Left lung (tissue), 10 donors: ENCODE measurements around the gene KIF6. TPM values are rescaled to one million over a fixed set of nuclear protein-coding genes. Genes with fewer than 3 reads are reported as not detected.
A peak's percentile ranks its signal among the peaks of the same experiment; 100 is the strongest.

Experiments
- ATAC-seq: fragments of 200-7000 bp; cut with Tn5 transposase; one replicate; pipeline ENCODE4 v1.9.1; 2020; ENCODE audit warnings: moderate library complexity
- DNase-seq, 4 donors: peaks; one replicate each; pipeline ENCODE4 v3.0.0-alpha.2; 2013 to 2020
- H3K27ac ChIP-seq, 2 donors: fragments of 200-600 bp; sonication (generic) in 1 of 2; one replicate each; pipeline versions ENCODE4 v1.5.0 to v1.8.0; 2020 to 2021
- H3K27me3 ChIP-seq, 2 donors: fragments of 200-600 bp; sonication (generic) in 1 of 2; one replicate each; pipeline versions ENCODE4 v1.5.0 to v1.8.0; 2020 to 2021
- H3K36me3 ChIP-seq, 2 donors: fragments of 200-600 bp; sonication (generic) in 1 of 2; one replicate each; pipeline versions ENCODE4 v1.5.0 to v1.8.0; 2020 to 2021
- H3K4me1 ChIP-seq, 2 donors: fragments of 200-600 bp; one replicate each; pipeline ENCODE4 v1.8.0; 2021
- H3K4me3 ChIP-seq, 2 donors: fragments of 200-600 bp; sonication (generic) in 1 of 2; one replicate each; pipeline versions ENCODE4 v1.5.0 to v1.8.0; 2020 to 2021; ENCODE audit warnings: mild to moderate bottlenecking in 1 of 2
- H3K9me3 ChIP-seq, 2 donors: fragments of 200-600 bp; sonication (generic) in 1 of 2; one replicate each; pipeline versions ENCODE4 v1.5.0 to v1.8.0; 2020 to 2021
- intact Hi-C, 2 donors: fragments of 100-400 bp; cut with DNase I; formaldehyde crosslinking; loops; one replicate each; pipeline versions ENCODE4 v1.11.2 to v1.14.2; 2022
- polyA plus RNA-seq, 6 donors: library from polyadenylated mRNA; unstranded; fragments of 120-200 nt; gene quantifications; one replicate each; pipeline ENCODE4 v1.2.1, GENCODE V29; 2013; ENCODE audit not compliant: insufficient read length in 6 of 6
- total RNA-seq, 2 donors: library from RNA; stranded (reverse); fragmentation: NEBNext Ultra II Directional; extraction: Animal tissue kit (Norgen Biotek cat#: 25700); gene quantifications; one replicate each; pipeline ENCODE4 v1.2.1, GENCODE V29; 2021
- TF ChIP-seq, protein P1 (sequence below), 2 donors: fragments of 200-600 bp; sonication (generic) in 1 of 2; IDR thresholded peaks; one replicate each; pipeline versions ENCODE4 v1.5.0 to v1.8.0; 2021; ENCODE audit warnings: antibody characterized with exemption in 2 of 2
- donor health status: DM: no; HTN: yes; CAD: no.
- donor health status: DM: no; HTN: no; CAD: no.

Gene KIF6
- total and polyA plus RNA-seq, 8 donors, result 0.93 to 4.4 (median 2.8) TPM

DNA sequence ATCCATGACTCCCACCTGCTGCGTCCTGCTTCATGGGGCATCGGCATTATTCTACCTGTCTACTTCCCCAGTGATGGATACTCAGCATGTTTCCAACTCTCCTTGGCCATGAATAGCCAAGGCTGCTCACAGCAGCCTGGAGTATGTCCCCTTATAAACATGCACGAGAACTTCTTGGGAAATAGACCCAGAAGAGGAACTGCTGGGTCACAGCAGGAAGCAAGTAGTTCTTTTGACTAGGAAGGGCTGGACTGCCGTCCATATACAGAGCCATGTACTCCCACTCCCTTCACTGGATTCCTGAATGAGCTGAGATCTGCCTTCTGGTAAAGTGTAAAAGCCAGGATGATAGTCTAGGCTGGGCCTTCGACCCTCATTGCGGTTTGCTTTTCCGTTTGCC lies 296.4 kb downstream of the KIF6 start:
- H3K9me3 ChIP-seq, result no peaks in the 10 kb centered on the region
- H3K27ac ChIP-seq, result no peak overlapping the region
- no peaks in the 10 kb centered on the region for H3K36me3 ChIP-seq
- H3K27me3 ChIP-seq, result no peaks in the 10 kb centered on the region
- H3K4me1 ChIP-seq, result peaks cover 3 to 15% of the 10 kb centered on the region in 2 donors
- DNase-seq (no peak), ATAC-seq (no peak)
- TF ChIP-seq, protein P1, sequence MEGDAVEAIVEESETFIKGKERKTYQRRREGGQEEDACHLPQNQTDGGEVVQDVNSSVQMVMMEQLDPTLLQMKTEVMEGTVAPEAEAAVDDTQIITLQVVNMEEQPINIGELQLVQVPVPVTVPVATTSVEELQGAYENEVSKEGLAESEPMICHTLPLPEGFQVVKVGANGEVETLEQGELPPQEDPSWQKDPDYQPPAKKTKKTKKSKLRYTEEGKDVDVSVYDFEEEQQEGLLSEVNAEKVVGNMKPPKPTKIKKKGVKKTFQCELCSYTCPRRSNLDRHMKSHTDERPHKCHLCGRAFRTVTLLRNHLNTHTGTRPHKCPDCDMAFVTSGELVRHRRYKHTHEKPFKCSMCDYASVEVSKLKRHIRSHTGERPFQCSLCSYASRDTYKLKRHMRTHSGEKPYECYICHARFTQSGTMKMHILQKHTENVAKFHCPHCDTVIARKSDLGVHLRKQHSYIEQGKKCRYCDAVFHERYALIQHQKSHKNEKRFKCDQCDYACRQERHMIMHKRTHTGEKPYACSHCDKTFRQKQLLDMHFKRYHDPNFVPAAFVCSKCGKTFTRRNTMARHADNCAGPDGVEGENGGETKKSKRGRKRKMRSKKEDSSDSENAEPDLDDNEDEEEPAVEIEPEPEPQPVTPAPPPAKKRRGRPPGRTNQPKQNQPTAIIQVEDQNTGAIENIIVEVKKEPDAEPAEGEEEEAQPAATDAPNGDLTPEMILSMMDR (IDR thresholded peaks at IDR 0.05), result no peak
- intact Hi-C loops, result no loop called here
- H3K4me3 ChIP-seq, result no peak overlapping the region

DNA sequence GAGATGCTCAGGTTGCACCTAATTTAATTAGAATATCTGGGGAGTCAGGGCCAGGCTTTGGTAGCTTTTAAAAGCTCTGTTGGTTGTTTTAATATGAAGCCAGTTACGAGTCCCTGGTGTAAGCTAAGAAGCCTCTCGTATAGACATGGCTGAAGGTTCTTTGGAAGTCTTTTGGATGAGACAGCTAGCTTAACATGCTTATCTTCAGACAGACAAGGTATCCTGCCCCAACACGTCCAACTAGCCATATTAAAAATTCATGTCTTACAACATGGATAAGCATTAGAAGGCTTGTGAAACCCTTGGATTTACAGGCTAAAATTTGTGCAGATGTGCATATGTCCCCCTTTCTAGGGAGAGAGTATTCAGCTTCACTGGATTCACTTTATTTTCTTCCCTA lies 297.1 kb downstream of the KIF6 start:
- intact Hi-C loops, result no loop called here
- Histone ChIP-seq H3K36me3 (no peaks in the 10 kb centered on the region), H3K4me1 (peaks cover 3 to 15% of the 10 kb centered on the region in 2 donors), H3K27me3 (no peaks in the 10 kb centered on the region), H3K27ac (no peak overlapping the region), H3K9me3 (no peaks in the 10 kb centered on the region), H3K4me3 (no peak overlapping the region)
- TF ChIP-seq, protein P1 (IDR thresholded peaks at IDR 0.05), result no peak
- no peak for DNase-seq
- no peak for ATAC-seq

DNA sequence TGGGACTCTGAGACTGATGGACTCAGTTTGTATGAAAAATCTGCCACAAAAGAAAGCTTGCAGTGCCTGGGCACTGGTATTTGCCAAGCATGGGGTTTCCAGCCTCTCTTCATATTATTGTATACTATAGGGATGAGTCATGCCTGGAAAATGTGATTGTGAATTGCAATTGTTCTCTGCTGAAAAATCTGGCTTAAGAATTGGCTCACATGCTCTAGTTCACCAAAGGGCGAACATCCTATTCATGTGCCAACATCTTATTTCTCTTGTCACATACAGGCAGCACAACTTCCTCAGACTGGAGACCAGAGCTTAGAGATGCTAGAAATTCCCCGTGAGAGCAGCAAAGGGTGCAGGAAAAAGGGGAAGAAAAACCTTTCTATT lies 299.1 kb downstream of the KIF6 start:
- DNase-seq (peak in 2 of 4 donors; percentile 20 to 47), ATAC-seq (peak; percentile 64)
- peaks cover under 1 to 9% of the 10 kb centered on the region in 2 donors for H3K4me1 ChIP-seq
- no peaks in the 10 kb centered on the region for H3K27me3 ChIP-seq
- no peak overlapping the region for H3K4me3 ChIP-seq
- intact Hi-C loops, result no loop called here
- peak overlapping the region in 1 of 2 donors; percentile 16 for H3K27ac ChIP-seq
- no peaks in the 10 kb centered on the region for H3K9me3 ChIP-seq
- H3K36me3 ChIP-seq, result no peaks in the 10 kb centered on the region
- TF ChIP-seq, protein P1 (IDR thresholded peaks at IDR 0.05), result no peak

DNA sequence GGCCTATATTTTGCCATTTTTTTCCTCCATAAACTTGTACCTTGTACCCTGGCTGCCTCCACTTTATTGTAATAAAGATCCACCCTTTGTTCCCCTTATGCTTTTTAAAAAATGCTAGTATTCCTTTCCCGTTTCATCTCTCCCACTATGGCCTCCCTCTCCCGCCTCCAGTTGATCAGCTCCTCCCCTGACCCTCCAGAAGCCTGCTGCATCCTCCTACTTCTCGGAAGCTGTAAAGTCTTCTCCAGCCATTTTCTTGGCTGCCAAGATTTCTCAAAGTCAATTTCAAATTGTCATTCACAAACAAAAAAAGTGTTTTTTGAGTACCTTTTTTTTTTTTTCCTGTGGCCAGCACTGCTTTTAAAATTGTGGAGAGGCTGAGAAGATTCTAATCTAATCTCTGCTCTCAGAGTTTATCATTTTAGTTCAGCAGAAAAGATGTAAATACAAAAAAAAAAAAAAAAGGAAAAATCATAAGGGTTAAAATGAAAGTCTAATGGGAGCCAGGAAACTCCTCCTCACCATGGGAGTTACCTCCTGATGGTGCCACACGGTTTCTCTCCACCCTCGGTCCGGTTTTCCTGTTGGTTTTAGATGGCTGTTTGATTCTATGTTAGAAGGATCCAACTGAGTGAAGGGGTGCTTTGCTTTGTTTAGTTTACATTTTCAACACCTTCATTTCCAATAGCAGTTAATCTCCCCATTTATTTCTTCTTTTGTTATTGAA lies 299.7 kb downstream of the KIF6 start:
- Histone ChIP-seq H3K27ac (peak overlapping the region in 1 of 2 donors; percentile 16), H3K36me3 (no peaks in the 10 kb centered on the region), H3K27me3 (no peaks in the 10 kb centered on the region), H3K4me3 (no peak overlapping the region), H3K4me1 (peaks cover 0 to 6% of the 10 kb centered on the region in 2 donors), H3K9me3 (no peaks in the 10 kb centered on the region)
- TF ChIP-seq, protein P1 (IDR thresholded peaks at IDR 0.05), result no peak
- intact Hi-C loops, result no loop called here
- DNase-seq (no peak), ATAC-seq (peak; percentile 9)

DNA sequence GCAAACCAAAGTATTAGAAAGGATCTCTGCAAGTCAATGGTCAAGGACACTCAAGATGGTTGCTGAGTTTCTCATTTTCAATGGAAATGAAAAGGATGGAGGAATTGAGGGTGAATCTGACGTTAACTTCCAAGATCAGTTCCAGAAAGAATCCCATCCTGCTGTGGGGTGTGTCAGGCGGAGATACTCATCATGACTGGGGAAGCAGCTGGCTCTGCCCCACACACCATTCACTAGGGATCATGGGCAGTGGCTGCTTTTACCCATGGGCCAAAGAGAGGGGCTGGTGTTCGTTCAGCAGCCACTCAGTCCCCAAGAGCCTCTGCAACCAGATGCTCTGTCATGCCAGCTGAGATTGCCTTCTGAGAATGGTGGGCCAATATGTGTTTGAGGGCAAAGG lies 300.4 kb downstream of the KIF6 start:
- H3K27me3 ChIP-seq, result no peaks in the 10 kb centered on the region
- intact Hi-C loops, result no loop called here
- H3K4me3 ChIP-seq, result no peak overlapping the region
- H3K4me1 ChIP-seq, result peaks cover 0 to 6% of the 10 kb centered on the region in 2 donors
- ATAC-seq (no peak), DNase-seq (no peak)
- no peak overlapping the region for H3K27ac ChIP-seq
- H3K36me3 ChIP-seq, result no peaks in the 10 kb centered on the region
- no peaks in the 10 kb centered on the region for H3K9me3 ChIP-seq
- TF ChIP-seq, protein P1 (IDR thresholded peaks at IDR 0.05), result no peak
